ENCODE results near the gene YY1AP1.
"Not testable (repeated sequence)": the region's sequence is repeated elsewhere in the genome, so short reads cannot be mapped to it uniquely, and the experiment has no call there.

The YY1AP1 gene, protein sequence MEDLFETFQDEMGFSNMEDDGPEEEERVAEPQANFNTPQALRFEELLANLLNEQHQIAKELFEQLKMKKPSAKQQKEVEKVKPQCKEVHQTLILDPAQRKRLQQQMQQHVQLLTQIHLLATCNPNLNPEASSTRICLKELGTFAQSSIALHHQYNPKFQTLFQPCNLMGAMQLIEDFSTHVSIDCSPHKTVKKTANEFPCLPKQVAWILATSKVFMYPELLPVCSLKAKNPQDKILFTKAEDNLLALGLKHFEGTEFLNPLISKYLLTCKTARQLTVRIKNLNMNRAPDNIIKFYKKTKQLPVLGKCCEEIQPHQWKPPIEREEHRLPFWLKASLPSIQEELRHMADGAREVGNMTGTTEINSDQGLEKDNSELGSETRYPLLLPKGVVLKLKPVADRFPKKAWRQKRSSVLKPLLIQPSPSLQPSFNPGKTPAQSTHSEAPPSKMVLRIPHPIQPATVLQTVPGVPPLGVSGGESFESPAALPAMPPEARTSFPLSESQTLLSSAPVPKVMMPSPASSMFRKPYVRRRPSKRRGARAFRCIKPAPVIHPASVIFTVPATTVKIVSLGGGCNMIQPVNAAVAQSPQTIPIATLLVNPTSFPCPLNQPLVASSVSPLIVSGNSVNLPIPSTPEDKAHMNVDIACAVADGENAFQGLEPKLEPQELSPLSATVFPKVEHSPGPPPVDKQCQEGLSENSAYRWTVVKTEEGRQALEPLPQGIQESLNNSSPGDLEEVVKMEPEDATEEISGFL

DNA sequence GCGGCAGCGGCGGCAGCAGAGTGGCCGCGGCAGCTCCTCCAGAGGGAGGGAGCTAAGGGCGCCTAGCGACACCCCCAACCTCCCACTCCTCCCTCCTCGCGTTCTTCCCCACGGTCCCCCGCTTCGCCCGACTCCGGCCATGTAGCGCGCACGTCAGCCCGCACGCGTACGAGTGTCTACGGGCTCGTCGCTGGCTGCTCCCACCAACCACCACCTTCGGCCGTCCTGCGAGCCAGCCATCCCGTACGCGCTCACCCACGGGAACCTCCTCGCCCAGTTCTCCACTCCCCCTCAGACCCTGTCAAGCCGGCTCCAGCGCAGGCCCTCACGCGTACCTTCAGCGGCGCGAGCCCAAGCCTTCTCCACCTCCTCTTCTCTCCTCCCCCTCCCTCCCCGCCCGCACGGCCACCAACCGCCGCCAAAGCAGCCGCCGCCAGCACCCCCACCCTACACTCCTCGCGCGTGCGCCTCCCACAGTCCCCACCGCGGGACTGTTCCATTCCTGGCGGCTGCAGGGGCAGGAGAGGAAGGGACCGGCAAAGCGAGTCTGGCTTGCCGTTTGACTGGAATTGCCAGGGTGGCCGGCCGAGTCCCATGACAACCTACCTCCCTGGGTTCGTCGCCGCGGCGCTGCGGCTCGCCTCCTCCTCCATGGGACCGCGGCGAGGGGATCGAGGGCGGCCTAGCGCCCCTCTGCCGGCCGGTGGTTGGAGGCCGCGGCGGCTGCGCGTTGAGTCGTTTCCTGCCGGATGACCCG, at the start of gene YY1AP1:
Gene YY1AP1, minus strand, starts transcription at position 451 of the 757 bp plus-strand sequence. CDS start 8,338 bp downstream, outside the sequence.
- DNase-seq: peak; percentile 91 to 93

DNA sequence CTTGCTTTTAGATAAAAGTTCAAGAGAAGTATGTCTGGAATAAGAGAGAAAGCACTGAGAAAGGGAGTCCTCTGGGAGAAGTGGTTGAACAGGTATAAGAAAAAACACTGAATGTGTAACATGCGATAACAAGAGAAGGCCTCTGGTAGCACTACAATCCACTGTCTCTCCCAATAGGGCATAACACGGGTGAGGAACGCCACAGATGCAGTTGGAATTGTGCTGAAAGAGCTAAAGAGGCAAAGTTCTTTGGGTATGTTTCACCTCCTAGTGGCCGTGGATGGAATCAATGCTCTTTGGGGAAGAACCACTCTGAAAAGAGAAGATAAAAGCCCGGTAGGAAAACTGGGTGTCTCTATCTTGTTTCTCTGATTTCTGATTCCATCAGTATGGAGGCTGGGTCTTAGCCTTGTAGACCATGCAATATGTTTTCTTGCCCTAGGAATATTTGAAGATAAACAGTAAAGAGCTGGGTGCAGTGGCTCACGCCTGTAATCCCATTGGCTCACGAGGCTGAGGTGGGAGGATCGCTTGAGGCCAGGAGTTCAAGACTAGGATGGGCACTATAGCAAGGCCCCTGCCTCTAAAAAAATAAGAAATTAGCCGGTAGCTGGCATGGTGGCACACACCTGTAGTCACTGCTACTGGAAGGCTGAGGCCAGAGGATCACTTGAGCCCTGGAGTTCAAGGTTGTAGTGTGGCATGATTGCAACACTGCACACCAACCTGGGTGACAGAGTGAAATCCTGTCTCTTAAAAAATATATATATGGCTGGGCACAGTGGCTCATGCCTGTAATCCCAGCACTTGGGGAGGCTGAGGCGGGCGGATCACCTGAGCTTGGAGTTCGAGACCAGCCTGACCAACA, 40.7 kb upstream of the YY1AP1 start:
- peak; percentile 8 to 40 for DNase-seq

DNA sequence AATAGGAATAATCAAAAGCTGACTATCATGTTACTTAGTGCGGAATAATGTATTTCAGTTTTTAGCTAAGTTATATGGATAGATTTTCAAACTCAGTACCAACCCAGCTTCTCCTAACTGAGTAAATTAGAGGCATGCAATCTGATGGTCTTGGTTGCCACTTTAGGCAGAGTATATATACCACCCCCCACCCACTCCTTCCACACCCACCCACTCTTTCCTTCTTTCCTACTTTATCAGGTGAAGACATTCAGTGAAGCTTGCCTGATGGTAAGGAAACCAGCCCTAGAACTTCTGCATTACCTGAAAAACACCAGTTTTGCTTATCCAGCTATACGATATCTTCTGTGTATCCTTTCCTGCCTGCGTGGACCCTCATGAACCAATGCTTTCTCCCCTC, 36.6 kb upstream of the YY1AP1 start:
- DNase-seq: no peak

DNA sequence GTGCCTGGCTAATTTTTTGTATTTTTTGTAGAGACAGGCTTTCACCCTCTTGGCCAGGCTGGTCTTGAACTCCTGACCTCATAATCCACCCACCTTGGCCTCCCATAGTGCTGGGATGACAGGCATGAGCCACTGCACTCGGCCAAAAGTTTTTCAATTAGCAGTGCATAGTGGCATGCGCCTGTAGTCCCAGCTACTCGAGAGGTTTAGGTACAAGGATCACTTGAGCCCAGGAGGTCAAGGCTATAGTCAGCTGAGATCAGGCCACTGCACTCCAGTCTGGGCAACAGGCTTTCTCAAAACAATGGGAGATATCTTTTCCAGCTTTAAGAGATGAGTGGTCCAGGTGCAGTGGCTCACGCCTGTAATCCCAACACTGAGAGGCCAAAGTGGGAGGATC, 31.1 kb upstream of the YY1AP1 start:
- DNase-seq: no peak

GRCh38 chr1:155718524-155719115, 30.0 kb upstream of the YY1AP1 start:
- not testable (repeated sequence) for DNase-seq

DNA sequence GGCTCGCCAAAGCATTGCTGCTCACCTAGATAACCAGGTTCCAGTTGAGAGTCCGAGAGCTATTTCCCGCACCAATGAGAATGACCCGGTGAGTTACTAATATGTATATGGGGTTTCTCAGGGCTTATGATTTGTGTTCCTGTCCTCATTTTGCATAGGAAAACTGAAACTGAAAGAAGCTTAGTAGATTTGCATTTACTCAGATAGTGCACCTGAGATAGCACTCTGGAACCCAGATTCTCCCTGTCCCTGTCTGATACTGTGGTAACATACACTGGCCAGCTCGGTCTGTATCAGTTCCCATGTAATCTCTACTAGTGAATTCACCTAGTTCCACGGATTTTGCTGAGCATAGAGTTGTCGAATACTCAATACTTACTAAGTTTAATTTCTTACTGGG, 28.5 kb upstream of the YY1AP1 start:
- no peak for DNase-seq

GRCh38 chr1:155715777-155716176, 27.2 kb upstream of the YY1AP1 start:
- no peak for DNase-seq

GRCh38 chr1:155715056-155715455, 26.5 kb upstream of the YY1AP1 start:
- not testable (repeated sequence) for DNase-seq

DNA sequence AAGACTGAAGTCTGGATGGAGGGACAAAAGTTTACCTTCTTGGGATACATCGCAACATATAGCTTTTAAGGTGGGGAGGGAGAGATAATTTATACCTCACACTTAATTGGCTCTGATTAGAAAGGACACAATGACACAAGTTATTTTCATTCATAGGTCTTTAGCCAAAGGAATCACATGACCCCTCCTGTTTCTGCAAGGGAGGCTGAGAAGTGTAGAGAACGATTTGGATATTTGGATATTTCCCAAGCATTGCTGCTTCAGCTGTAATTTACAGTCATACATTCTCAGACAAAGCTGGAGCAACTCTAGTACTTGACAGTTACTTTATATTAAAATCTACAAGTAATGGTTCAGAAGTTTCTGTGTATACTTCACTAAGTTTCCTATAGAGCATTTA, 24.5 kb upstream of the YY1AP1 start:
- DNase-seq: no peak

- not testable (repeated sequence) for DNase-seq
Measured at GRCh38 chr1:155712636-155713035, 24.1 kb upstream of the YY1AP1 start.

- DNase-seq: not testable (repeated sequence)
Measured at GRCh38 chr1:155711457-155711856, 22.9 kb upstream of the YY1AP1 start.

DNA sequence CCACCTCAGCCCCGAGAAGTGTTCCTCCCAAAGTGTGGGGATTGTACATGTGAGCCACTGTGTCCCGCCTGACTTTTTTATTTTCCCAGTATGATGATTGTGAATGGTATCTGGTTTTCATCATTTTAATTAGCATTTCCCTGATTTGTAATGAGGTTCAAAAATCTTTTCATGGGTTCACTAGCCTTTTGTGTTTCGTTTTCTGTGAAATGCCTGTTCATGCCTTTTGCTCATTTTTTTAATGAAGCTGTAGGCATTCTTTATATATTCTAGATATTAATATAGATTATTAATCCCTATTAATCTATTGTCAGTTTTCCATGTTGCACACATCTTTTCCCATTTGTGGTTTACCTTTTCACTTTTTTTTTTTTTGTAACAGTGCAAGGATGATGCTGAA, 20.8 kb upstream of the YY1AP1 start:
- no peak for DNase-seq

- DNase-seq: no peak
Measured at GRCh38 chr1:155706139-155706538, 17.6 kb upstream of the YY1AP1 start.

DNA sequence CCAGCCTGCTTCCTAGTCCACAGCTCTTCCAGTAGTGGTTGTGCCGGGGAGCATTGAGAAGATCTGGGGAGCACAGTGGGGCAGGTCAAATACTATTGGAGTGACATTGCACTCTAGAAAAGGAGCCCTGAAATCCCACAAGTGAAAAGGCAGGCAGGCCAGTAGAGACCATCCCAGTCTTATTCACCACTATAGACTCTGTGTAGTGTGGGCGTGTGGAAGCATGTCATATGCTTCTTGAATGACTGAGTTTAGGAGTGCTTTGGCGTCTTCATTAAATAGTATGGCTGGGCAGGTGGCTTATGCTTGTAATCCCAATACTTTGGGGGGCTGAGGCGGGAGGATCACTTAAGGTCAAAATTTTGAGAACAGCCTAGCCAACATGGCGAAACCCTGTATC, 15.8 kb upstream of the YY1AP1 start:
- not testable (repeated sequence) for DNase-seq

- DNase-seq: no peak
Measured at GRCh38 chr1:155703216-155703615, 14.6 kb upstream of the YY1AP1 start.

DNA sequence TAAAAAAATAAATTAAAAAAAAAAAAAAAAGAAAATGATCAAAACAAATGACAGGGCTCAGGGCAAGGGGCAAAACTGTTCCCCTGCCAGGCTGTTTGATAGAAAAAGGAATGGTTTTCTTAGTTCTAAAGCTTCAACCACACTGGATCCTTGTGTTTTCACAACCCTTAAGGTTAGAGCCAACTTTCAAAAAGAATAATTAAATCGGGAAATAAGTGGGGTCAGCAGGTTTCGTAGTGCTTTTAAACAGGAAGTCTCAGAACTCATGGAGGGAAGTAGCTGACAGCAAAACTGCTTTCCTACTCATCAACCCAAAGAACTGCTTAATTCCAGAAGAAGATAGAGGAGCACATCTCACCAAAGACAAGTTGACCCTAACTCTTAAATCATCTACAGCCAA, 13.1 kb upstream of the YY1AP1 start:
- not testable (repeated sequence) for DNase-seq

DNA sequence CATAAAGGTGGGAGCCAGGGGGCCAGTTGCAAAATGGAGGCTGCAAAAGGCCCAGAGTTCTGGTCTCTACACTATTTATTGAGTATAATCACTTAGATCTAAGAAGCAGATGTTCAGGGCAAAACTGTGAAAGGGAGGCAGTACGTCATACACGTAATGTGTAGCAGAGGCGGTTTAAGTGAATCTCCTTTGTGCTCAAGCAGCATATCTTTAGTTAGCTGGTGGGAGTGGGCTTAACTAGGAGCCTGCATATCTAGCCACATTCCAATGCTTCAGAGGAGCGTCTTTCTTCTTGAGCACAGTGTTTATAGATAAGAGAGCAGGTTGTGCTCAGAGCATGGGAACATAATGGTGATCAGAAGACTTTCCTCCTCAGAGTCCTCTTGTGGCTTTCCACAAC, 10.5 kb upstream of the YY1AP1 start:
- DNase-seq: not testable (repeated sequence)

GRCh38 chr1:155698382-155699038, 9.9 kb upstream of the YY1AP1 start:
- DNase-seq: no peak

GRCh38 chr1:155697616-155698015, 9.0 kb upstream of the YY1AP1 start:
- not testable (repeated sequence) for DNase-seq

DNA sequence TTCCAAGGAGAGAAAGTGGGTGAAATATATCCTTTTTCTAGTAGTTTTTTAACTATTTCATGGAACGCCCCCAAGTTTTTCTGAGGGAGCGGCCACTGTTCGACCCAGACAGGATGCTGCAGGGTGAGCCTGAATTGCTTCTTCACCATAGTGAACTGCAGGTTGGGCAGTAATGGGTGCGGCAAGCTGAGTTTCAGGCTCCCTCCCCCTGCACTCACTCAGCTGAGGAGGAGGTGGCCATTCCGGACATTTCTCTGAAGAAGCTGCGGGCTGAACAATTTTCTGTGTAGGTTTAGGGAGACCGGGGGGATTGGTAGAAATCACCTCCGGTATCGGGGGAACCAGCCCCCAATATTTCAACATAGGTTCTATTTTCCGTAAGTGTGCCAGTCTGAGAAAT, 8.5 kb upstream of the YY1AP1 start:
- DNase-seq: no peak

DNA sequence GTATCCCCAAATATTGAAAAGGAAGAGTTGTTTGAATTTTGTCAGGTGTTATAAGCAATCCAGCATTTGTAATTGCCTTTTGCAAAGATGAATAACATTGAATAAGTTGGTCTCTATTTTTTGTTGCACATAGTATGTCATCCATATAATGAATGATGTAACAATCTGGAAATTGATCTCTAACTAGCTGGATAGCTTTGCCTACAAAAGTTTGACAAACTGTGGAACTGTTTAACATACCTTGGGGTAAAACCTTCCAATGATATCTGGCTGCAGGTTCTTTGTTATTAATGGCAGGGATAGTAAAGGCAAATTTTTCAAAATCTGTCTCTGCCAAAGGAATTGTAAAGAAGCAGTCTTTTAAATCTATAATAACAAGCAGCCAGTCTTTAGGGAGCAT, 8.0 kb upstream of the YY1AP1 start:
- DNase-seq: no peak

Measured in activated CD4-positive, alpha-beta T cell treated with anti-CD3 and anti-CD28 coated beads for 4 hours (primary cell).